K562 treated with DMSO at 1 percent for 12 hours (cell line): ENCODE results near the gene PPP1R9B. TPM values are rescaled to one million over a fixed set of nuclear protein-coding genes. Genes with fewer than 3 reads are reported as not detected.

Experiments
- total RNA-seq: library from RNA; unstranded; fragments of 300-600 nt; gene quantifications from 2 replicates; pipeline ENCODE4 v1.2.3, GENCODE V29; 2022; ENCODE audit not compliant: insufficient read depth

Gene PPP1R9B
- total RNA-seq: 19.1 and 31.3 TPM in 2 replicates

GRCh38 chr17:50150354-50151040, at the start of gene PPP1R9B:
PPP1R9B (minus strand) TSS chr17:50150677; CDS start chr17:50150513, 164 bp downstream.

GRCh38 chr17:50165867-50166517, 15.5 kb upstream of the PPP1R9B start, which contains the start of gene SGCA:
SGCA (plus strand) TSS chr17:50166005; CDS start chr17:50166041, 36 bp downstream.

GRCh38 chr17:50129728-50130558, 20.5 kb downstream of the PPP1R9B start, which contains the start of gene SAMD14:
SAMD14 (minus strand) TSS chr17:50130160; CDS start chr17:50124959, 5,201 bp downstream.

GRCh38 chr17:50094753-50095619, 55.5 kb downstream of the PPP1R9B start, which contains the start of gene PDK2:
PDK2 (plus strand) TSS chr17:50095351; CDS start chr17:50095436, 85 bp downstream.

Other genes with a start within 250 kb of the PPP1R9B start
- 3.5 and 8.7 TPM in 2 replicates for gene DLX4, start 181.5 kb downstream of the PPP1R9B start, total RNA-seq
- not detected in 2 replicates for gene DLX3, start 155.5 kb downstream of the PPP1R9B start, total RNA-seq
- gene ITGA3, start 94.6 kb downstream of the PPP1R9B start, total RNA-seq: 1.1 and 1.4 TPM in 2 replicates
- 1.1 and 2.3 TPM in 2 replicates for gene PDK2, start 55.3 kb downstream of the PPP1R9B start, total RNA-seq
- gene SAMD14, start 20.5 kb downstream of the PPP1R9B start, total RNA-seq: not detected in 2 replicates
- gene SGCA, start 15.3 kb upstream of the PPP1R9B start, total RNA-seq: not detected in 2 replicates
- gene COL1A1, start 51.0 kb upstream of the PPP1R9B start, total RNA-seq: 0.28 and 2.6 TPM in 2 replicates
- gene TMEM92, start 123.8 kb upstream of the PPP1R9B start, total RNA-seq: 2.1 and 3.5 TPM in 2 replicates
- gene XYLT2, start 195.4 kb upstream of the PPP1R9B start, total RNA-seq: 7.6 and 11.6 TPM in 2 replicates
- gene MRPL27, start 222.5 kb upstream of the PPP1R9B start, total RNA-seq: 66.0 and 111 TPM in 2 replicates
- 9.9 and 23.0 TPM in 2 replicates for gene EME1, start 222.6 kb upstream of the PPP1R9B start, total RNA-seq
- 97.8 and 174 TPM in 2 replicates for gene LRRC59, start 246.8 kb upstream of the PPP1R9B start, total RNA-seq